ENCODE results near the gene RHOB. TPM values are rescaled to one million over a fixed set of nuclear protein-coding genes. Genes with fewer than 3 reads are reported as not detected.

Gene RHOB
- total and polyA plus RNA-seq, 2 of the 13 experiments (the other 11 are each of a cell fraction or from before 2014, with no cell fraction given) = 192 to 268 TPM

DNA sequence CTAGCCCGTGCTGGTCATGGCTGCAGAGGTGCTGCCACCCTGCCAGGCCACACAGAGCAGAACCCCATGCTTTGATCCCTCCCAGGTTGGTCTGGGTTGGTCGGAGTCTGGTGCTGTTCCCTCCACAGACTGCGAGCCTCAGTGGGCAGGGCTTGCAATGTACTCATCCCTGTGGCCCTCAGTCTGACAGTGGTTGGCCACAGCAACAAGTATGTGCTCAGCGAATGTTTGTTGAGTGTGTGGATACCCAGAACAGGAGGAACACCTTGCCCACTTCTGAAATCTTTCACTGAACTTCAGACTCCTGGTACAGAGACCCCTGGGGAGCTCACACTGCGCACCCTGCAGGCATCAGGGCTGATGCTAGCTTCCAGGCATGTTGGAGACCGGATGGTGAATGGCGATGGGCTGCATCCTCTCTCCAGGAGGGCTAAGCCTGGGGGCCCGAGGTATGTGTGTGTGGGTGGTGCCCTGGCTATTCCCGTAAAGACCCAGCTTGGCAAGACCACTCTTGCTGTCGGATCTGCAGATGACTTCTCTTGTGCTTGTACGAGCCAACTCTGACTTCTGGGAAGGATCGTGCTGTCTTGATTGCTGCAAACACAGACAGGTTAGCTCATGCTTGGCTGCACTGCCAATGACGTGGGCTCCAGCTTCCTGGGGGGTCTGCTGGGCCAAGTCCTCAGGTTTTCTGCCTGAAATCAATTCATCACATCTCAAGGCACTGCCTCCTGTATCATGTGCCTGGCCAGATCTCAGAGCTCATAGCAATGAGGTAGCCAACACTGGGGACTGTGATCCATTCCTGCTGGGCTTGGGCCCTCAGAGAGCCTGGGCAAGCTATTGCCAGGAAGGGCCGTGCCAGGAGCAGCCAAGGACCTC lies 43.7 kb downstream of the RHOB start:
- intact Hi-C loops (cut with micrococcal nuclease; ENCODE audit: unreplicated experiment) (loop anchor here (5.0 kb wide), 1 partner anchor 47 kb away; no protein-coding TSS in a partner anchor), in situ Hi-C loops (cut with HindIII; ENCODE audit: extremely low pct_ligation_motif_present, low pct_unique_long_range_greater_than_20kb) (no loop called here)
- DNase-seq (ENCODE audit: low spot score) (no peak), ATAC-seq (peak; percentile 7; the same call in 2 of the 3 replicates), FAIRE-seq (no peak)
- no peak overlapping the region for H3K27ac ChIP-seq (ENCODE audit: extremely low read length, insufficient read depth, low read length)
- H3K4me1 ChIP-seq (ENCODE audit: insufficient read depth, low read length) = peaks cover 74% of the 10 kb centered on the region
- BruUV-seq (replicated peaks) = no TSS peak
- H3K4me2 ChIP-seq (ENCODE audit: low read depth, low read length) = peak overlapping the region; percentile 28
- CTCF ChIA-PET (ENCODE audit: low intra/inter-chr PET ratio, low total read pairs) = no interaction called here
- no peak overlapping the region for H2AFZ ChIP-seq (ENCODE audit: low read length)
- H3K9ac ChIP-seq (ENCODE audit: insufficient read depth, low read depth, low read length) = no peak overlapping the region
- POLR2A ChIA-PET = interaction anchor here (0.9 to 10.1 kb wide), 5 partner anchors 35 to 94 kb away, joined by 3 to 97 read pairs (median 4); partner anchors contain the start of gene RHOB
- H3K4me3 ChIP-seq (replicated peaks in 1 of 3; ENCODE audit: insufficient read depth in 1 of 3, low read depth in 2 of 3, low read length in 3 of 3) = no peak overlapping the region
- TF ChIP-seq POGZ (CRISPR knock-in tag; IDR thresholded peaks at IDR 0.05) = no peak
- no peak for TF ChIP-seq YY1 (IDR thresholded peaks at IDR 0.05; ENCODE audit: insufficient read depth, insufficient replicate concordance, low read depth, low read length)
- no peak for TF ChIP-seq HHEX (CRISPR knock-in tag; IDR thresholded peaks at IDR 0.05)
- TF ChIP-seq AHR (CRISPR knock-in tag; IDR thresholded peaks at IDR 0.05) = 0 out of 2 replicates have a peak, but pooled peaks have one; percentile 35
- no peak for TF ChIP-seq SPEN (CRISPR knock-in tag; IDR thresholded peaks at IDR 0.05; ENCODE audit: low read depth)
- no peaks in the 10 kb centered on the region for H4K20me1 ChIP-seq (ENCODE audit: insufficient read depth, low read length)
- no peaks in the 10 kb centered on the region for H3K9me3 ChIP-seq (ENCODE audit: low read length)
- no peaks in the 10 kb centered on the region for H3K36me3 ChIP-seq (replicated peaks in 1 of 2; ENCODE audit: control insufficient read depth in 1 of 2, insufficient read depth in 2 of 2, low read length in 2 of 2)
- peaks cover 1 to 27% of the 10 kb centered on the region in 2 experiments; a peak in 1 of 5 replicates for H3K27me3 ChIP-seq (ENCODE audit: control insufficient read depth in 1 of 2, insufficient read depth in 2 of 2, low read length in 2 of 2)
- 48% methylated on average over 13 of the region's 14 CpGs for WGBS (ENCODE audit: low lambda C conversion rate)
- H3K79me2 ChIP-seq (ENCODE audit: insufficient read depth, low read length) = no peaks in the 10 kb centered on the region
